T-helper 9 cell (primary cell): ENCODE measurements around the gene SULT1C4.
"Not testable (repeated sequence)": the region's sequence is repeated elsewhere in the genome, so short reads cannot be mapped to it uniquely, and the experiment has no call there.

Experiments
- DNase-seq: peaks from one replicate; pipeline ENCODE4 v3.0.0-alpha.2; 2020
- total RNA-seq, 2 donors: gene quantifications; one replicate each; lab custom pipeline; 2026; lab: John Stamatoyannopoulos, UW

SULT1C4 gene
- total RNA-seq, result 0 reads per million in 2 donors

DNA sequence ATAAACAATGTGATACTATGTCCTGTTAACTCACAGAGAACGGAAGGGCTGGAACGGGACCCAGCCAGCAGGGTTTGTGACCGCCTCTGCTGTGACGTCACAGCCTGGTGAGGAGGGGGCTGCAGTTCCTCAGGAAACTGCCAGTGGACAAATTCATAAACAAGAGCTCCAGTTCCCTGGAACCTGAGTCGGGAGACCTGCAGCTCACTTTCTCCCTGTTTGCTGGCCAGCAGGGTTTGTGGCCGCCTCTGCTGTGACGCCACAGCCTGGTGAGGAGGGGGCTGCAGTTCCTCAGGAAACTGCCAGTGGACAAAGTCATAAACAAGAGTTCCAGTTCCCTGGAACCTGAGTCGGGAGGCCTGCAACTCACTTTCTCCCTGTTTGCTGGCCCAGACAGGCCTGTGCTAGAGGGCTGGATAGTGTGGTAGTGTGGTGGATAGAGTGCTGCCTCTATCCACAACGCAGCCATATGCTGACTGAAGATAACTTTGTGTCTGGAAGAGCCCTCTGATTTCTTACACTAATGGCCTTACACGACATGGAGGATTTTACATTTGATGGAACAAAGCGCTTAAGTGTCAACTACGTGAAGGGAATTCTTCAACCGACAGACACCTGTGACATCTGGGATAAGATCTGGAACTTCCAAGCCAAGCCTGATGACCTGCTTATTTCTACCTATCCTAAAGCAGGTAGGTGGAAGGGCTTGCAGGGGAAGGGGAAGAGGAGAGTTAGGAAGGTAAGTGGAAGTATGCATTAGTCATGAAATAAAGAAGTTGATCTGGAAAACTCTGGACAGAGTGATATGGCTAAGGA, at the start of gene SULT1C4:
TSS of gene SULT1C4 (plus strand) at position 140 of the 816 bp plus-strand sequence. CDS start at position 524, 384 bp downstream.
- DNase-seq, result no peak

DNA sequence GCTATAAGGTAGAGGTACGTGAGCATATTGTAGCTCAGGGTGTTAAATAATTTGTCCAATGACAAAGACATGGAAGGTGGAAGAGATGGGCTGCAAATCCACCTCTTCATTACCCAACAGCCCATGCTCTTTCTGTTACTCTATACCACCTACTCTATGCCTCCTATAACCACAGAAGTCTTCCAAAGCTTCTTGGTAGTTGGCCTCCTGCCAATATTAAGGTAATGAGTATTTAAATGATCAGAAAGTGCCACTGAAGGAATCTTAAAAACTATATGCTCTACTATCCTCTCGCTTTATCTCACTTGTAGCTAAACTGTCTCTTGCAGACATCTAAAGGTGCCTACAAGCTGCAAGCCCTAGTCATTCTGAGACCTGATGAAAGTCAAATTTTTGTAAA, 48.0 kb upstream of the SULT1C4 start:
- no peak for DNase-seq

DNA sequence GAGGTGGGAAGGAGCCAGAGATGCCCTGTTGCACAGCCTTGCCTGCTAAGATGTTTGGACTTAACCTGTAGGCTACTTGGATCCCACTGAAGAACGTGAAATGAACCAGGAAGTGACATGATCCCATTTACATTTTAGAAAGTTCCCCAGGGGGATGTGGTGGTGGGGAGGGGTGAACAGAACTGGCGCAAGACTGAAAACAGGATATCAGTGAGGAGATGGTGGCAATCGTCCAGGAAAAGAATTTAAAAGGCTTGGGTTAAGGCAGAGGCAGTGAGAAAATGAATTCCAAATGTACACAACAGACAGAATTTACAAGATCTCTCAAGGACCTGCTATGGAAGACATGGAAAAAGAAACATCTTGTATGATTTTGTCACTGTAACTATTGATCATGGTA, 46.8 kb upstream of the SULT1C4 start:
- no peak for DNase-seq

DNA sequence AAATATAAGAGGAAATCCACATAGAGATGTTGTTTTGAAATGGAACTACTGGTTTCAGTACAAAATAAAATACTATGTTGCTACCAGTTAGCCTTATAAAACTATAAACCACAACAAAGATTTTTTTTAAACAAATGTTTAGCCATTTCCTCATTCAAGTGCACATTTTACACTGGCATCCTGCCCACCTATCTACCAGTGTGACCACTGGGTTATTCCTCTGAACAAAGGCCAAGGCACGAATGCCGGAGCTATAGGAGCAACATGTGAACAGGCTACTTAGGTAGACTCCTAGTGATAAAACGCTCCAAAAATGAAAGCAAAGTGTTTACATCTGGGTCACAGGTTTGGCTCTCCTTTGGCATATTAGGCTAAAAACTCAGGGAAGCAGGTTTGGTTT, 31.8 kb upstream of the SULT1C4 start:
- DNase-seq, result no peak

DNA sequence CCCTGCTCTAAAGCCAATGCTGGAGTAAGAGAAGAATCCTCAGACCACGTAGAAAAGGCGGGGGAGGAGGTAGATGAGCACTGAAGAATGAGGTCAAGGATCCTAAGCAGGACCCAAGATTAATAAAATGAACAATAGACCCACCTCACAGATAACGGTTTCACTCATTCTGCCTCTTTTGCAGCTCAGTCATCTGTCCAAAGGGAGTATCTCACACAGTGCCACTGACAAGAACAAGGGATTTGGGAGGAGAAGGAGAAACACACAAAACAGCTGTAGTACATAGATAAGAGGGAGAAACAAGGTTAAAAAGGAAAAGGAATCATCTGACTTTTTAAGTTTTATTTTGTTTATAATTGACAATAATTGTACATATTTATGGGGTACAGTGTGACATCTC, 30.9 kb upstream of the SULT1C4 start:
- no peak for DNase-seq

DNA sequence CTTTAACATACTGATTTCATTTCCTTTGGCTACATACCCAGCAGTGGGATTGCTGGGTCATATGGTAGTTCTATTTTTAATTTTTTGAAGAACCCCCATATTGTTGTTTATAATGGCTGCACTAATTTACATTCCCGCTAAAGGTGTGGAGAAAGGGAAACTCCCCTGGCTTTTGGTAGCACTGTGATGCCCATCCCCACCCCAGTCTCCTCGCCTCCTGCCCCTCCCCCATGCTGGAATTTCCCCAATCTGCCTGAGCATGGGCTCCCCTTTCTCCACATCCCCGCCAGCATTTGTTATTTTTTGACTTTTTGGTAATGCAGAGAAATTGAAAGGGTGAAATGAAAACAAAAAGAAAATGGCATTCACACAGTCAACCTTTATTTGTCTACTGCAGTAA, 30.0 kb upstream of the SULT1C4 start:
- DNase-seq, result no peak

DNA sequence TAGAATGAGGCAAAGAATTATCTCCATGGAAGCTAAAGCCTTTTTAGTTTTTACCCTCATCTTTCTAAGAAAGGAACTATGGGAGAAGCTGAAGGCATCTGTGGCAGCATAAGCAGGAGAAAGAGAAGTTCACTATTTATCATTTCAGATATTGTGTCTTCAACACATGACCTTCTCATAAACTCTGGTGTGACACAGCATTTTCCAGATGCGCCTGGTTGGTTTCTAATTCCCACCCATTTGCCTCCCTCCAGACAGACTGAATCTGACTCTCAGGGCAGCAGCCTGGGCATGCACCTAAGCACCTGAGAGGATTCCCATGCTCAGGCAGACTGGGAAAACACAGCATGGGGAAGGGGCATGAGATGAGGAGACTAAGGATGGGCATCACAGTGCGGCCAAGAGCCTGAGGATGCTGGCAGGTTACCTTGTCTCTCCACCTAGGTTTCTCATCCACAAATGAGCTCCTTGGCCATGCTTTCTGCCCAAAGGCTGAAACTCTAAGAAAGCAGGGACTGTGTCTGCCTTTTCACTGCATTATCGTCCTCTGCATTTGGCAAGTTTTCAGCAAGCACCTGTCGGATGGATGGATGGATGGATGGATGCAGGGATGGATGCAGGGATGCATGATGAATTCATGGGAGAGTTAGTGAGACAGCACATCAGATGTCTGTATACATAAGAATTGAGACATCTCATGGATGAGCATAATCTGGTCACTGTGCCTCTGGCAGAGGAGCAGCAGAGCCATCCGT, 28.8 kb upstream of the SULT1C4 start:
- DNase-seq, result no peak

DNA sequence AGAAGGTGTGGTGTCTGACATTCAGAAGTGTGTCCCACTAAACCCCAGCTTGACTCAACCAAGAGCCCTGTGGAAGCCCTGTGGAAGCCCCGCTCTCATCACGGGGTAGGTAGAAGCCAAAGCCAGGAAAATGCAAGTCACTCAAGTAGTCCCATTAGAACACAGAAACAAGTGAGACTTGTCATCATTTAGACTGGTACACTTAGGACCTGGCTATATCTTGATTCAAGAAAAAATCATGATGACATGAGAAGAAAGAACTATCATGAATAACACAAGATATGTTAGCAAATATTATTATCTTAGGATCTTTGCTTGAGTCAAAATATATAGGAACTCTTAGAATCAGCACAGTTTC, 28.2 kb upstream of the SULT1C4 start:
- DNase-seq, result no peak

DNA sequence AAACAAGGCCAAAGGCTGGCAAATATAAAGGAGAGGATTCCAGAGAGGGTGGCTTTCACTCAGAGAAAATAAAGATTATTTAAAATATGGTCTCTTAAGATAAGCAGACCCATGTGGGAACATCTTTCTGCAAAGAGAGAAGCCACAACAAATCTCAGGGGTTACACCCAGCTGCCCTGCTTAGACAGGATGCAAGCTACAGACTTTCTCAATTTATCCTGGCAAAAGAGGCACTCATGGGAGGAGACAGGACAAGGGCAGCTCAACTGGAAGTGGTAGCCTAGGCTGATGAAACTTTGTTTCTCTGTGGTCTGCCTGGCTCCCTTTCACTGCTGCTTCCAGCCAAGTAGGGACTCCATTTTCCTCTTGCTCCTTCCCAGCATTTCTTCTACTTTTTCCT, 25.9 kb upstream of the SULT1C4 start:
- DNase-seq, result no peak

DNA sequence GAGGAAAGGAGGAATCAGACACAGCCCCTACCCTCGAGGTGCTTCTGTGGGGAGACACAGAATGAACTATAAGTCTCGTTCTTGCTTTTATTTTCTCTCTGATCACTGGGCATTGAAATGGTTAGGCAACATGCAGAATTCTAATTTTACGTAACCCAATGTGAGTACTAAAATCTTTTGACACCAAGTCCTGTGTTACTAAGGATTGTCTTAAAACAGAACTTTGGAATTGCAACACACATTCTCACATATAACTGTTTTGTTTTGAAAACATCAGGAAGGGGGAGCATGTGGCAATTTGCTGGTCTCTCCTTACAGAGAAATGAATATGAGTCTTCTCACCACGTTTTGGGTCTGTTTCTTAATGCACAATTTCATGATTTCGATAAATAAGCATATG, 23.6 kb upstream of the SULT1C4 start:
- DNase-seq, result no peak

DNA sequence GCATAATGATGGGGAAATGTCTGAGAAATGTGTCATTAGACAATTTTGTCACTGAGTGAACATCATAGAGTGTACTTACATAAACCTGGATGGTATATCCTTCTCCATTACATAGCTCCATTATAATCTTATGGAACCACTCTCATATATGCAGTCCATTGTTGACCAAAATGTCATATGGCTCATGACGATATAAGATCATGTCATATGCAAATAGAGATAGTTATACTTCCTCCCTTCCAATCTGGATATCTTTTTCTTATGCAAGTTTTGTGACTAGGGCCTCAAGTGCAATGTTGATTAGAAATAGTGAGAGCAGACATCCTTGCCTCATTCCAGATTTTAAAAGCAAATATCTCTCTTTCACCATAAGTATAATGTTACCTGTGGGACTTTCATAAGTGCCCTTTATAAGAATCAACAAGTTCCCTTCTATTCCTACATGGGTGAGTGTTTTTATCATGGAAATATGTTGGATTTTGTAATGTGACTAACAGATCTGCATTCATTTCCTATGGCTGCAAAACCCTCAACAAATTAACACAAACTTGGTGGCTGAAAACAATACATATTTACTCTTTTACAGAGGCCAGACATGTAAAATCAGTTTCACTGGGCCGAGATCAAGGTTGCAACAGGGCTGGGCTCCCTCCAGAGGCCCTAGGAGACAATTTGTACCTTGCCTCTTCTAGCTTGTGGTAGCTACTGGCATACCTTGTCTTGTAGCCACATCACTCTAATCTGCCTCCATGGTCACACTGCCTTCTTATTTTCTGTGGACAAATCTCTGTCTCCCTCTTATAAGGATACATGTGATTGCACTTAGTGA, 21.6 kb upstream of the SULT1C4 start:
- DNase-seq, result no peak

DNA sequence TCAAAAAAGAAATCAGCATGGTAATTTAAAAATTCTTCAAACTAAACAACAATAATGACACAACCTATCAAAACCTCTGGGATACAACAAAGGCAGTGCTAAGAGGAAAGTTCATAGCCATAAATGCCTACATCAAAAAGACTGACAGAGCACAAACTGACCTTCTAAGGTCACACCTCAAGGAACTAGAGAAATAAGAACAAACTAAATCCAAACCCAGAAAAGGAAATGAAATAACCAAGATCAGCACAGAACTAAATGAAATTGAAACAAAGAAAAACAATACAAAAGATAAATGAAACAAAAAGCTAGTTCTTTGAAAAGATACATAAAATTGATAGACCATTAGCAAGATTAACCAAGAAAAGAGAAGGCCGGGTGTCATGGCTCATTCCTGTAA, 18.4 kb upstream of the SULT1C4 start:
- DNase-seq, result not testable (repeated sequence)

DNA sequence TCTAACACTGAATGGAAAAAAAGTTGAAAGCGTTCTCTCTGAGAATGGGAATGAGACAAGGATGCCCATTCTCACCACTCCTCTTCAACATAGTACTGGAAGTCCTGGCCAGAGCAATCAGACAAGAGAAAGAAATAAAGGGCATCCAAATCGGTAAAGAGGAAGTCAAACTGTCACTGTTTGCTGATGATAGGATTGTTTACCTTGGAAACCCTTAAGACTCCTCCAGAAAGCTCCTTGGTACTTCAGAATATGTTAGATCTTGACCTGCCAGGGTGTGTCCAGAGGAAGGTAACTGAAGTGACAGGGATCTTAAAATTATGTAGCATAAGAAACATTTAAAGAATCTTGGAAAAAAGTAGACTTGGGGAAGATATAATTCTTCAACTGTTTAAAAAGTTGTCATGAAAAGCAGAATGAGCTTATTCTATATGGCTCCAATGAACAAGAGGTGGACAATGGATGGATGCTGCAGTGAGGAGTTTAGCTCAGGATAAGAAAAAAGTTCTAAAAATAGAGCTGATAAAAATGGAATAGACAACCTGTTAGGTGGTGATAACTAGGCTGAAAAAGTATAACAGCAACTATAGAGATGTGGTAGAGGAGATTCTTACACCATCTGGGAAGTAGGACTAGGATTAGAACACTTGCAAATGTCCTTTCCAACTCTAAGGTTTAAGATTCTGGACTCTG, 16.8 kb upstream of the SULT1C4 start:
- DNase-seq, result no peak

DNA sequence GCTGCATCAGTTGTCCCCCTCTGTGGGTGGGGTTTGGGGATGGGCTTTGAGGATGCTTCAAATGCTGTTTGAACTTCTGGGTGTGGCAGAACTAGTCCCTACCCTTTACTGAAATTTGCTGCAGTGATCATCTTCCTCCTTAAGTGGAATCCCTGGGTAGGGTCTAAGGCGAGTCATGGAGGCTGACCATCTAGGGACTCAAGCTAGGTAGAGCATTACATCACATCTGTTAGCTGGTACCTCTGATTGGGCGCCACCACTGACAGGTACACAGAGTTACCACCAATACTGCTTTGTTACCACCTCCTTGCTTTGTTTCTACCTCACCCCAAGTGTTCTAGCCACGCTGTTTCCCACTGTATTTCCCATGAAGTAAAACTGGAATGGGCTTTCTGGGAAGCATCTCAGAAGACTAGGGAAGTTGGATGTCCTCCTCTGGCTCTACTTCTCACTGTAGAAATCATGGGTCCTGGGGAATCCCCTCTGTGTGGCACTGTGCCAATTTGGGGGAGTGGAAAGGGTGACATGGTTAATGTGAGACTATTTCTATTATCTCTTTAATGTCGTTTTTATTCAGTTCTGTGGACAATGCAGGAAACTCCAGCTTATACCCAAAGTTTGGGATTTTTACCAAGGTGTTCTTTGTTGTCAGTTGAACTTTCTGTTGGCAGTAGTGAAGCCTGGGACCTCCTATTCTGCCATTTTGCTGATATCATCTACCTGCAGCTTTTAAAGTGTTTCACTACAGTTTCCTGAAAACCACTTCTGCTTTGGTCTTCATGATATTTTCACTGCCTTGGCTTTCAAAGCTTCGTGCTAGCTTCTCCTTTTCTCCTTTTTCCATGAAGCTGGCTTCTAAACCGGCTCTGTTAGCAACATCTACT, 14.5 kb upstream of the SULT1C4 start:
- no peak for DNase-seq

DNA sequence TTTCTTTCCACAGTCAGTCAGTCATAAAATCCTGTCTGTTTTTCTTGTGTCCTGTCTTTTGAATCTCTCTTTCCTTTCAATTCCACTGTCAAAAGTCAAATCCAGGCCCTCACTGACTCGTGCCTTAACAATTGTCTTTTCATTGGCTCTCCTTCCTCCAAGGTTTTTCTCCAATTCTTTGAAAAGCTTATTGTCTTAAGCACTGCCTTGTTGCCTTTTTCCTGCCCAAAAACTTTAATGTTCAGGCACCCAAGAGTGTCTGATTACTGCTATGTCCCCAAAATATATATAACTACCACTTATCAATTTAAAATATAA, 13.9 kb upstream of the SULT1C4 start:
- no peak for DNase-seq

DNA sequence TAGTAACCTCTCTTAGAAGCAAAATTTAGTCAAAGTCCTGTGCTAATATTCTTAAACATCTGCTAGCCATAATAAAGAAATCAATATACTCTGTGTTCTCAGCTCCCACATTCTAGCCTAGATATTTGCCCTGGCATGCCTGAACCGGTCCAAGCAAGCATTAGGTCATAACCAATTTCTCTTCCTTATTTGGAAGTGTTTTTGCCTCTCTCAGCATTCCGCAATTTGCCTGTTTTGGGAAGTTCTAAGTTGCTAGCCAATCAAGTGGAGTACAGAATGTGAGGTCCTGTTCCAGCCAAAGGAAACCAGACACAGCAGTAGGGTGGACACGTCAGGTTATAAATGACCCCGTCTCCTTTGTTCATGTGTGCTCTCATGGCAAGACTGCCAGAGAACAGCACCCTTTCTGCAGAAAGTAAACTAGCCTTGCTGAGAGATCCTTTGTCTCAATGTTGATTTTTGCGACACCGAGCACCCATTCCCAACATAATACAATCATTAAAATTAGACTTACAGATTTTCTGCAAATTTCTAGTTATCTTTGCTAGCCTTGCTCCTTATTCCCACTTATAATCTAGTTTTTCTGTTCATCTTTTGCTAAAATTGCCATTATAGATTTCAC, 13.0 kb upstream of the SULT1C4 start:
- DNase-seq, result no peak

DNA sequence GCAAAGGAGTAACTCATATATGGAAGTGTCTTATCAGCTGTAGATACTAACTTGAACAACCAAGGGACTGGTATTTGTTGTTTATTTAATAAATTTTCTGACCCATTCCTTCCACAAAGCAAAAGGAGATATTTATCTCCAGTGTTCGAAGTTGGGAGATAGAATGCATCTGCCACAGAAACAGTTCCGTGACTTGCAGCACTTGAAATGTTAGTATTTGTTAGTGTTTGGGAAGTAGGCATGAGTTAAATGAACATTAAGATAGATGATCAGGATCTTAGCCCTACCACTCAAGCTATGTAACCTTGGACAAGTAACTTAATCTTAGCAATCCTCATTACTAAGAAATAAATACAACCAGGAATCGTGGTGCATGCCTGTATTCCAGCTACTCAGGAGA, 12.1 kb upstream of the SULT1C4 start:
- DNase-seq, result no peak

DNA sequence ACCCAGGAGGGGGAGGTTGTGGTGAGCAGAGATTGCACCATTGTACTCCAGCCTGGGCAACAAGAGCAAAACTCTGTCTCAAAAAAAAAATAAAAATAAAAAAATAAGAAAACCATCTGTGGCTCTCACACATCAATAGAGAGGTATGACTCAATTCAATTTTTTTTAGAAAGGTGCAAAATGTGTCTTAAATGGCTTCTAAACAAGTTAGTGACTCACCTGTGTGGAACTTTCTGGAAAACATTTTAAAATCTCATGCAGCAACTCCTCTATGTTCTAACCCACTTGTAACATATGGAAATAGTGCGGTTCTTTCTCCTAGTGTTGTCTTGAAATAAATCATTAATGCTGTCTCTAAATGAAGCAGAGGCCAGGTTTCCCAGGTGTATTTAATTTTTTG, 10.7 kb upstream of the SULT1C4 start:
- DNase-seq, result no peak

DNA sequence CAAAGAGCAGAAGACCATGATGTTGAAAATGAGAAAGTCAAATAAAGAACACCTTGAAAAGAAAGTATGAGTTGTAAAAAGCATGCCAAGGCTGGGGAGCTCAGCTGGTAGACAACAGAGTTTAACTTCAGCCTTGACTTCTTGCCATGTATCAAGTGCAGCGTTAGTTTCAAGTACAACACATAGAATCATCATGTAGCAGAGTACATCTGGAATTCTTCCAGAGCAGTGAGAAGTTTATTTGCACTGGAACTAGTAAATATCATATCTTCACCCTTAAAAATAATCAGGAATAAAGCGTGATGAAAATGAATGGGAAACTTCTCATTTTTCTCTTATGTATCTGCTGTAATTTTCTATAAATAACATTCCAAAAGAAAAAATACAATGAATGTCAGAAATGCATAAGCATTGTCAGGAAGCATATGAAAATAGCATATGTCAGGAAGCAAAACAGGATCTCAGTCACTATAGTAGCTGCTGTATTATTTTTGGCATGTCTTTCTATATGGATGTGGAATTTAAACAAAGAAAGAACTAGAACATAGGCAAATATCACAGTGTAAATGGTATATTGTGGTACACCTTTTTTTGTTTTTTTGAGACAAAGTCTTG, 10.1 kb upstream of the SULT1C4 start:
- no peak for DNase-seq

DNA sequence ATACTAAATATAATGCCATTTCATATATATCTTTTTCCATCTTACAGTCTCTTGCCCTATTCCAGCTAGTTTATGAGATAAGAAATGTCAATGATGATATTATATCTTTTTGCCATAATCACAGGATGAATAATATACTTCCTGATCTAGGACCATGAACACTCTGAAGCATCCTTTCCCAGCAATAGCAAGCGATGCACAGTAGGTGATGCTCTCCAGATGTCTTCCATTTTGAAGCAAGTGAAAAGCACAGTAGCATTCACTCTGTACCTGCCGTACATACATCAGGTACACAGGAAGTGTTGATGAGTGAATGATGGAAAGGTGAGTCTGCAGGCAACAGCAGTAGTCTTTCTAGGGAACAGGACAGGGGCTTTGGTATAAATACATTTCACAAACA, 8.6 kb upstream of the SULT1C4 start:
- DNase-seq, result no peak

DNA sequence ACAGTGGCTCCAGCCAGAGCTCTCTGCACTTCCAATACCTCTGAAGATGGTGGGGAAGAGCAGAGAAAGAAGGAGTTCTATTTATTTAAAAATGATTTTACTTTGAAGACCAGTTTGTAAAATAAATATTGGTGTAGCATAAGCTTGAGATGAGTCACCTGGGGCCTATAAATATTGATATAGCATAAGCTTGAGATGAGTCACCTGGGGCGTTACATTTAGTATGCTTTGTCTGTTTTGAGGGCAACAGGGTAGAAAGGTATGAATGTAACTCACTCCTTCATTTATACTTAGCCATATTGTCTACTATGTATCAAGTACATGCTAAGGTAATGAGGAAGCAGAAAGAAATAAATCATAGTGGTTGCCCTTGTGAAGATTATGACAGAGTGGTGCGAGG, 7.7 kb upstream of the SULT1C4 start:
- DNase-seq, result no peak
